Endothelial cell of umbilical vein (primary cell): ENCODE results near the gene AGRN. TPM values are rescaled to one million over a fixed set of nuclear protein-coding genes. Genes with fewer than 3 reads are reported as not detected.
"Not testable (repeated sequence)": the region's sequence is repeated elsewhere in the genome, so short reads cannot be mapped to it uniquely, and the experiment has no call there.

Experiments
- BruUV-seq: library from RNA; stranded (reverse); fragments of 400-500 nt; replicated peaks from 2 replicates; lab custom pipeline; 2021; lab: Mats Ljungman, UMichigan
- CTCF ChIA-PET: fragments of 300-600, 350-600 bp; sonication (Branson Sonifier 250); formaldehyde crosslinking; loops from one replicate; lab custom pipeline; 2021; ENCODE audit warnings: antibody characterized with exemption, inconsistent platforms; lab: Charles Lee
- POLR2A ChIA-PET: fragments of 300-600, 350-600 bp; sonication (Branson Sonifier 250); formaldehyde crosslinking; loops from one replicate; lab custom pipeline; 2021; ENCODE audit warnings: antibody characterized with exemption, inconsistent platforms; lab: Charles Lee
- DNase-seq: peaks from one replicate; pipeline ENCODE4 v3.0.0-alpha.2; 2011; ENCODE audit warnings: low read depth, low spot score
- FAIRE-seq: peaks from 2 replicates; lab custom pipeline; 2011; peaks lifted over from hg19 to GRCh38; lab: Jason Lieb, UNC
- H2AFZ ChIP-seq: 2 replicates; pipeline ENCODE4 v1.6.0; 2012; ENCODE audit warnings: low read depth, low read length, control low read depth, inconsistent platforms
- H3K27ac ChIP-seq: 2 replicates; pipeline ENCODE4 v1.5.1; 2011; ENCODE audit warnings: low read depth, mild to moderate bottlenecking, control low read depth, low read length, moderate library complexity; ENCODE audit not compliant: insufficient read depth
- H3K27me3 ChIP-seq, 2 experiments: 2 replicates each; pipeline versions ENCODE4 v1.6.0 to v1.6.1; 2011; ENCODE audit warnings: low read length in 2 of 2, mixed read lengths in 1 of 2; ENCODE audit not compliant: control insufficient read depth in 2 of 2, insufficient read depth in 2 of 2
- H3K36me3 ChIP-seq, 2 experiments: 2 replicates in 1 of 2; 3 replicates in 1 of 2; pipeline ENCODE4 v1.5.1; 2011; ENCODE audit warnings: low read length in 2 of 2, mild to moderate bottlenecking in 1 of 2, moderate library complexity in 1 of 2; ENCODE audit not compliant: control insufficient read depth in 2 of 2, insufficient read depth in 2 of 2; ENCODE audit errors: extremely low read depth in 1 of 2
- H3K4me1 ChIP-seq: 3 replicates; pipeline ENCODE4 v1.5.1; 2011; ENCODE audit warnings: mild to moderate bottlenecking, low read length; ENCODE audit not compliant: control insufficient read depth, insufficient read depth; ENCODE audit errors: extremely low read depth
- H3K4me2 ChIP-seq: 2 replicates; pipeline ENCODE4 v1.6.1; 2011; ENCODE audit warnings: low read length, control low read depth, mixed read lengths; ENCODE audit not compliant: insufficient read depth
- H3K4me3 ChIP-seq, 3 experiments: fragments of 200-600 bp in 1 of 3; sonication (generic), shearing (Covaris generic) in 1 of 3; replicated peaks in 1 of 3; 2 replicates each; pipeline ENCODE4 v1.5.1; 2011 to 2016; ENCODE audit warnings: control low read depth in 3 of 3, low read length in 3 of 3, mild to moderate bottlenecking in 2 of 3, inconsistent platforms in 1 of 3, low read depth in 1 of 3, moderate library complexity in 1 of 3; ENCODE audit not compliant: insufficient read depth in 1 of 3
- H3K79me2 ChIP-seq: 2 replicates; pipeline ENCODE4 v1.6.0; 2012; ENCODE audit warnings: low read length, inconsistent platforms; ENCODE audit not compliant: control insufficient read depth, insufficient read depth
- H3K9ac ChIP-seq: replicated peaks from 2 replicates; pipeline ENCODE3; 2011; ENCODE audit warnings: low read length, control low read depth; ENCODE audit not compliant: insufficient read depth; ENCODE audit errors: extremely low read depth
- H3K9me1 ChIP-seq: replicated peaks from 3 replicates; pipeline ENCODE4 v1.6.0; 2011; ENCODE audit warnings: mild to moderate bottlenecking, low read length; ENCODE audit not compliant: control insufficient read depth, insufficient read depth; ENCODE audit errors: extremely low read depth
- H3K9me3 ChIP-seq: replicated peaks from 2 replicates; pipeline ENCODE4 v1.5.1; 2012; ENCODE audit warnings: low read length, inconsistent platforms; ENCODE audit not compliant: control insufficient read depth, insufficient read depth
- H4K20me1 ChIP-seq: replicated peaks from 2 replicates; pipeline ENCODE3; 2011; ENCODE audit warnings: mild to moderate bottlenecking, low read length; ENCODE audit not compliant: control insufficient read depth, insufficient read depth; ENCODE audit errors: extremely low read depth
- GATA2 ChIP-seq: IDR thresholded peaks from 2 replicates; pipeline ENCODE4 v1.7.0; 2011; ENCODE audit warnings: low read depth, mild to moderate bottlenecking, moderate library complexity, mixed read lengths, low read length; ENCODE audit not compliant: insufficient read length, insufficient read depth
- JUN ChIP-seq: IDR thresholded peaks from 2 replicates; pipeline ENCODE4 v1.6.1; 2011; ENCODE audit warnings: borderline replicate concordance, low read depth; ENCODE audit not compliant: insufficient read length, insufficient read depth
- POLR2AphosphoS5 ChIP-seq: IDR thresholded peaks from 2 replicates; pipeline ENCODE4 v1.6.1; 2012; ENCODE audit warnings: low read depth, mild to moderate bottlenecking, control low read depth, low read length, moderate library complexity; ENCODE audit not compliant: insufficient read depth
- dilution Hi-C: fragments of 300-500 bp; cut with MboI; formaldehyde crosslinking; loops from one replicate; pipeline ENCODE4 v1.15.0; 2019; ENCODE audit warnings: low sequenced_read_pairs; ENCODE audit not compliant: extremely low pct_ligation_motif_present
- intact Hi-C: fragments of 100-400 bp; cut with micrococcal nuclease; formaldehyde crosslinking; loops from one replicate; pipeline ENCODE4 v1.10.0; 2022
- polyA plus RNA-seq, 4 experiments: library from polyadenylated mRNA; depleted of rRNA in 3 of 4; stranded (reverse) in 3 of 4; unstranded in 1 of 4; fragments of >200 nt; gene quantifications; 2 replicates each; pipeline versions ENCODE4 v1.2.1 to v1.2.3, GENCODE V29; 2011 to 2012; ENCODE audit warnings: missing spikeins in 1 of 4
- total RNA-seq: library from RNA; stranded (reverse); gene quantifications from 2 replicates; pipeline ENCODE4 v1.2.3, GENCODE V29; 2021
- TF ChIP-seq, protein P1 (sequence below): IDR thresholded peaks from 2 replicates; pipeline ENCODE4 v1.6.1; 2011; ENCODE audit not compliant: insufficient read depth, insufficient read length

AGRN gene
- total and polyA plus RNA-seq, 2 donors (not counting 3 experiments of a cell fraction or from before 2014, with no cell fraction given), result 66.6 to 67.8 TPM

DNA sequence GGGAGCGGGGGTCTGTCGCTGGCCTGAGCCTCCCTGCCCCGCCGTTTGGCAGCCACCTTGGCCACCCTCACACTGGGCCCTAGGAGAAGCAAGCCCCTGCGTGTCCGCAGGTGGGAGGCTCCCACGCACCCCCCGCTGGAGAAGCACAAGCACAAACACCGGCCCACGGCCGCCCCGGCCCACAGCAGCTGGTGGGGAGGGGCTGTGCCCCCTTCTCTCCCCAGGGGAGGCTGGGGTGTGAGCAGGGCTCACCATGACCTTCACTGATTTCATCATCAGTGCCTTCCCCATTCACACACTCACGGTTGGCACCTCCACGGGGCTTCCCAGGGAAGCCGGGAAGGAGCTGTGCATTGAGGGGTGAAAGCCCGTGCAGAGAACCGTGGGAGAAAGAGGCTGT is 7.9 kb downstream of the AGRN start:
- Histone ChIP-seq H3K4me3 (no peak overlapping the region), H3K9me1 (no peaks in the 10 kb centered on the region), H4K20me1 (no peaks in the 10 kb centered on the region), H2AFZ (no peak overlapping the region), H3K4me1 (peaks cover 10% of the 10 kb centered on the region), H3K9me3 (no peaks in the 10 kb centered on the region), H3K79me2 (no peaks in the 10 kb centered on the region), H3K4me2 (no peak overlapping the region), H3K36me3 (no peaks in the 10 kb centered on the region), H3K27ac (no peak overlapping the region), H3K9ac (no peak overlapping the region), H3K27me3 (no peaks in the 10 kb centered on the region)
- DNase-seq (no peak), FAIRE-seq (no peak)
- intact Hi-C loops, result no loop called here
- BruUV-seq, result no TSS peak
- TF ChIP-seq, protein P1, sequence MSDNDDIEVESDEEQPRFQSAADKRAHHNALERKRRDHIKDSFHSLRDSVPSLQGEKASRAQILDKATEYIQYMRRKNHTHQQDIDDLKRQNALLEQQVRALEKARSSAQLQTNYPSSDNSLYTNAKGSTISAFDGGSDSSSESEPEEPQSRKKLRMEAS, result no peak
- TF ChIP-seq JUN (no peak), GATA2 (no peak), POLR2AphosphoS5 (no peak)
- dilution Hi-C loops, result no loop called here
- ChIA-PET CTCF (interaction anchor here (0.7 kb wide), 1 partner anchor 26 kb away, joined by 3 read pairs; no protein-coding TSS in a partner anchor), POLR2A (no interaction called here)

GRCh38 chr1:1030867-1031658 is 11.1 kb downstream of the AGRN start:
- FAIRE-seq, H3K4me3 ChIP-seq, H3K4me2 ChIP-seq, H2AFZ ChIP-seq, H3K4me1 ChIP-seq, H3K9ac ChIP-seq, H3K79me2 ChIP-seq, H4K20me1 ChIP-seq, POLR2A ChIA-PET, H3K9me3 ChIP-seq, H3K9me1 ChIP-seq, H3K27me3 ChIP-seq, intact Hi-C loops, H3K36me3 ChIP-seq, DNase-seq, dilution Hi-C loops, H3K27ac ChIP-seq, BruUV-seq: not testable (repeated sequence)
- CTCF ChIA-PET, result interaction anchor here (1.0 to 3.3 kb wide), 9 partner anchors 10 to 260 kb away, joined by 3 to 19 read pairs (median 4); partner anchors contain the start of gene AGRN
